Occipital lobe (tissue), 2 donors: Measurements from ENCODE around the gene SMC4. TPM values are rescaled to one million over a fixed set of nuclear protein-coding genes. Genes with fewer than 3 reads are reported as not detected.
A peak's percentile ranks its signal among the peaks of the same experiment; 100 is the strongest.

Experiments used
- DNase-seq: peaks from one replicate; lab custom pipeline; 2025; lab: John Stamatoyannopoulos, UW
- total RNA-seq: library from RNA; depleted of rRNA; stranded (reverse); fragments of >200 nt; gene quantifications from one replicate; pipeline ENCODE4 v1.2.3, GENCODE V29; 2014

The SMC4 gene
- total RNA-seq, 1 donor from 2014 or later, result 52.4 TPM

DNA sequence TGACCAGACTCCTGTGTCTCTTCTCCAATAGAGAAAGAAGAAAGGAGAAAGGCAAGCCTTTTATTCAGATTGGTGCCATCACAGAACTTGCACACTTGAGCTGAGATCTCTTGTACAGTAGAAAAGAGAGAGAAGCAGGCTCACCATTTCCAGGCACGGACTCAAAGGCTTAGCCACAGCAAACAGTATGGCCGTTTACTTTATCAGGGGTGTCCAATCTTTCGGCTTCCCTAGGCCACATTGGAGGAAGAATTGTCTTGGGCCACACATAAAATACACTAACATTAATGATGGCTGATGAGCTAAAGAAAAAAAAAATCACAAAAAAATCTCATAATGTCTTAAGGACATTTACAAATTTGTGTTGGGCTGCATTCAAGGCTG, 5.4 kb upstream of the SMC4 start:
- DNase-seq, result no peak

DNA sequence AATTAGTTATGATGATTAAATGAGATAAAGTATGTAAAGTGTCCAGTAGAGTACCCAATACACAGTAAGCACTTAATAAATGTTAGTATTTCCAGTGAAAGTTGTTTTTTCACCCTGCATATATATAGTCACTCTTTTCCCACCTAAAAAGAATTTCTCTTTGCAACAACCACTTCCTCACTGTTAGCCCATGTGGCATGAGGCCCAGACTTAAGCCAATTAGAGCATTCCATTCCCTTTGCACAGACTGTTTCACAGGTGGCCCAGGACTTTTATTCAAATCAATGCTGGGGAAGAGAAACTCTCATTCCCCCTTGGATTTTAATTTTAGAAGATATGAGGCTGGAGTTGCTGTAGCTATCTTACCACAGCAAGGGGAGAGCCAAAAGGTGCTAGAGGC, 4.2 kb upstream of the SMC4 start:
- no peak for DNase-seq

DNA sequence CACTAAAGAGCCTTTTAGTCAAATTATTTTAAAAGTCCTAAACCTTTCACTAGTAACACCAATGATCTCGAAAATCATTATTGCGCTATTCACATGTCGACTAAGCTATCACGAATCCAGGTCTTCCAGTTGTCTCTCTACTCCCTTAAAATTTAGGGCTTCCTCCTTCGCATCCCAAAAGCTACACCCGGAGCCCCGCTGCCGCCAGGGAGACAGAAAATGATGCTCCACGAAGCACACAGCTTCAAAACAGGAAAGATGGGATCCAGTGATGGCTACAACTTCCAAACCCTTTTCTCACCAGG, 678 bp upstream of the SMC4 start:
- DNase-seq, result no peak

DNA sequence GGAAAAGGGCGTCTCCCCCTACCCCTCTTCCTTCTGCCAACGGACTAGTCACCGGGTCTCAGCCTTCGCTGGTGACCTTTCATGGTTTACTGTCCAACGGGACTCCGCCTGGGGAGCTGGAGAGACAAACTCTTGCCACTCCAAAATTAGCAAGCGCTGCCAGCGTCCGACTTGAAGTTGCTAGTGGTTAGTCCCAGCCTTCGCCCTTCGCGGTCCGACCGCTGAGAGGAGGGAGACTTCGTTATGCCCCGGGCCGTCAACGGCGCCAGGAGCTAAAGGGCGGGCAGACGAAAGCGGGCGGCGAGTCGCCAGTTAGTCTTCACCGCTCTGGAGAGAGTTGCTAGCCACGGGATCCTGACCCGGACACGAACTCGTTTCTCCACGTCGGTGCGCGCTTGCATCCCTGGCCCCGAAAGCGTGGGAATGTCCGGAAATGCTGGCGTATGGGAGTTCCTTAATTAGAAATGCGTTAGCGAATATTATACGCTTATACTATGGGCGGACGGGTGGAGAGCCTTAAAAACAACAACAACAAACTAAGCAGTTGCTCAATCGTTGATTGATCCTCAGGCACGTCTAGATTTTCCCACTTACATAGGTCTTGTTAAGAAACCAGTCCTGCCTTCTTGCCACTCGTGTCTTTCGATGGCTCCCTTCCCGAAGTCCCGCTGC, 716 bp downstream of the SMC4 start:
- no peak for DNase-seq

DNA sequence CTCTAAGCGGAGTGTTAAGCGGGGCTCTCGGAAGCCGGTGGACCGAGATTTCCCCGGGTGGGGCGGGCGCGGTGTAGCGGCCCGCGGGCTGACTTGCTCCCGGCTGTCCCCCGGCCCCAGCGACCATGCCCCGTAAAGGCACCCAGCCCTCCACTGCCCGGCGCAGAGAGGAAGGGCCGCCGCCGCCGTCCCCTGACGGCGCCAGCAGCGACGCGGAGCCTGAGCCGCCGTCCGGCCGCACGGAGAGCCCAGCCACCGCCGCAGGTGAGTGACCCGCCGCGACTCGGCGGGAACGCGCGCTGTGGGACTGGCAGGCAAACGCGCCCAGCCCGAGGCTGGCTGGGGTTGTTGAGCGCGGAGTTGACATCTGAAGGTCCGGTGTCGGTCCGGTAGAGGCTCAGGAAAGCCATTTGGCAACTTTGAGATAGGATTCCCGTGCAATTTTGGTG, 1.3 kb downstream of the SMC4 start:
- no peak for DNase-seq

DNA sequence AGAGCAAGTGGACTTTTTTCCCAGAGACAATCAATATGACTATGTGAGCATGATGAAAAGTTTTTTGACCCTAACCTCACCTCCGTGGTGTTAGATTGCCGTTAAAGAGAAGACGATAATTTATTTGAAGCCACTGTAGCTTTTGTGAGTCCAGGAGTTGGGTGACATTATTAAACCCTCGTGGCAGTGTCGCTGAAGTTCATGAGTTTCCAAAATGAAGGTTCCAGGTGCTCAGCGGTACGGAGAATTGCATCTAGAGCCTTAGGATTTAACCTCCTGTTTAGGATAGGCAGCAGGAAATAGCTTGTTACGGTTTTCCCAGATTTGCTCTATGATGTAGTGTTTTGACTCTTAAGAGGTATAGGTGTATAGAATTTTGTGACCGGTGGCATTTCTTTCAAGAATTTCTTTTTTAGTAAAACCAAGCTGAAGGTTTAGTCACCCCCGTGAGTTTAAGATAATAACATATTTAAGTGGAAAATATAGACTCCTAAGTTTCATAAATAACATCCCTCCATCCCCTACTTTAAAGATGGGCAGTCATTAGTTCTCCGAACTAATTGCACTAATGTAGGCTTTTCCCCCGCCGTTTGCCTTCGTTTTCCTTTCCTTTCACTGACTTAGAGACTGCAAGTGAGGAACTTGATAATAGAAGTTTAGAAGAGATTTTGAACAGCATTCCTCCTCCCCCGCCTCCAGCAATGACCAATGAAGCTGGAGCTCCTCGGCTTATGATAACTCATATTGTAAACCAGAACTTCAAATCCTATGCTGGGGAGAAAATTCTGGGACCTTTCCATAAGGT, 2.0 kb downstream of the SMC4 start:
- no peak for DNase-seq

DNA sequence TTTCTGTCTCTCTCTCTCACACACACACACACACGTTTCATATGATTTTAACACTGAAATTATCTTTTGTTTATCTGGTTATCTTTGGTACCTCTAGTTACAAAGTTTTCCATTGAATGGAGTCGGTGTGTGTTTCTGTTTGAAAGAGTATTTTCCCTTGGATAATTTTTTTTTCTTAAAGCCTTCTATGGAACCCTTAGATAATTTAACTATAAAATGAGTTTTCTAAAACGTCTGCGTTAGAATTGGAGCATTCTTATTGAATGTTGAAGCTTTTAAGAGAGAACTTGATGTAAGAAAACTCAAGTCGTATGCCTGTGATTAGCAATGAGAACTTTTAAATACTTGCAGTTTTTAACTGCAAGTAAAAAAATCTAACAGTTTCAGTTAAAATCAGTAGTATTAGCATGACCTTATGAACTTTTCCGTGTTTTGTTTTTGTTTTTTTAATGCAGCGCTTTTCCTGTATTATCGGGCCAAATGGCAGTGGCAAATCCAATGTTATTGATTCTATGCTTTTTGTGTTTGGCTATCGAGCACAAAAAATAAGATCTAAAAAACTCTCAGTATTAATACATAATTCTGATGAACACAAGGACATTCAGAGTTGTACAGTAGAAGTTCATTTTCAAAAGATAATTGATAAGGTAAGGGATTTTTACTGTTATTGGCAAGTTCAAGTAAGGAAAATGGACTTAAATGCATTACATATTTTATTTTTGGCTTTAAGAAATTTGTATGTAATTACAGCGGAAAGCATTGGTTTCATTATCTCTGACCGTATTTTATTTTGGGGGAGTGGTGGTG, 3.0 kb downstream of the SMC4 start:
- DNase-seq, result no peak

DNA sequence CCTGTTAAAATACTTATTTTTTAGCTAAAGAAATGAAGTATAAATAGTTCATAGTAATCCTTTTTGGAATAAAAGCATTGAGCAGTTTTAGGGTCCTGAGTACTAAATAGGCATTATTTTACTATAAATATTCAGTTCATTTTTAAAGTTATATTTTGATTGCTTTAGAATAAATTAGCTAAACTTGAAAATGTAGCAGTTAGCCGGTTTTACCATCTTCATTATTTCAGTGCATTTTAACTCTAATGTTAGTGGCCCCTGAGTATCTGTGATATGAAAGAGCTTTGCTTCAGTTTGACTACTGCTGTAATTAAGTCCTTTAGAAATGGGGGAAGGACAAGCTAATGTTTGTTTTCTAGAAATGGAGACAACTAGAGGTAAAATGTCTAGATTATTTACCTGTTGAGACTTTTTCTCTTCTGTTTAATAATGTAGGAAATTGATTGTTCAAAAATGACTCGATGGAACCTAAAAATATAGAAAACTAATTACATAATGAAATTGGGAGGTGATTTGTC, 3.6 kb downstream of the SMC4 start:
- no peak for DNase-seq

DNA sequence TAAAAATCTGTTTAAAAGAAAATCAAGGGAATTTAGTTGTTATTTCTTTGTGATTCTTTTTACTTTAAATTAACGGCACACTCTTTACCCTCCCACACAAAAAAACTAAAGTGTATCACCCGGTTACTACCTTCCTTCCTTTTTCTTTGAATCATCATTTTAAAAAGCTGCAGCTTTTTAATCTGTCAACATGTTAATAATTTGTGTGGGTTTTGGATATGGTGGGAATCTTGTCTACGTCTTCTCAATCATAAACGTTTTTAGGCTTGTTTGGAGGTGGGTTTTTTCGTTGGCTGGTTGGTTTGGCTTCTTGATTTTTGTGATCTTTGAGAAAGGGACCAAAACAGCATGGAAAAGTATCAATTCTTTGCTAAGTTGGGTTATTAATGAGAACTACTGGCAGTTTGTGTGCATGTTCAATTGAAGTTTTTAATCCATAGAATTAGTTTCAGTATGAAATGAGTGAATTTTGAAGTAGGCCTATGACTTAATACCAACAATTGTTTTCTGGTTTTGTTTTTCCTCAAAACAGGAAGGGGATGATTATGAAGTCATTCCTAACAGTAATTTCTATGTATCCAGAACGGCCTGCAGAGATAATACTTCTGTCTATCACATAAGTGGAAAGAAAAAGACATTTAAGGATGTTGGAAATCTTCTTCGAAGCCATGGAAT, 4.5 kb downstream of the SMC4 start:
- DNase-seq, result no peak

DNA sequence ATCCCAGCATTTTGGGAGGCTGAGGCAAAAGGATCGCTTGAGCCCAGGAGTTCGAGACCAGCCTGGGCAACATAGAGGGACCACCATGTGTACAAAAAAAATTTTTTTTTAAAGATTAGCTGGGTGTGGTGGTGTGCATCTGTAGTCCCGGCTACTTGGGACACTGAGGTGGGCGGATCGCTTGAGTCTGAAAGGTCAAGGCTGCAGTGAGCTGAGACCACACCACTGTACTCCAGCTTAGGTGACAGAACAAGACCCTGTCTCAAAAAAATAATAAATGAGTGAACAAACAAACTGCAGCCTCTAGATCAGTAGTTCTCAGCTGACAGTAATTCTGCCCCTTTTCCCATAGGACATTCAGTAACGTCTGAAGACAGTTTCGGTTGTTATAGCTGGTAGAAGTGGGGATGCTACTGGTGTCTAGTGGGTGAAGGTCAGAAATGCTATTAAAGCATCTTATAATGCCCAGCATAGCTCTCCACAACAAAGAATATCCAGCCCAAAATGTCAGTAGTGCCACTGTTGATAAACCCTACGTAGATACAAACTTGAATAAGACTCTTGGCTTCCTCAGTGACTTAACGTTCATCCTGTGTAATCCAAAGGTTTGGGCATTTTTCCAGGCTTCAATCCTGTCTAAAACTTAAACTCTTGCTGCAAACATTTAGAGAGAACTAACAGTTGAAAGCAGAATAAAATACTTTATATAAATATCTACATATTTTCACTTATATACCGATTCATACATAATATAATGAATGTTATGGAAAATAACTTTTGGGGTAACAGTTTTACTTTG, 10.6 kb downstream of the SMC4 start:
- DNase-seq, result no peak

DNA sequence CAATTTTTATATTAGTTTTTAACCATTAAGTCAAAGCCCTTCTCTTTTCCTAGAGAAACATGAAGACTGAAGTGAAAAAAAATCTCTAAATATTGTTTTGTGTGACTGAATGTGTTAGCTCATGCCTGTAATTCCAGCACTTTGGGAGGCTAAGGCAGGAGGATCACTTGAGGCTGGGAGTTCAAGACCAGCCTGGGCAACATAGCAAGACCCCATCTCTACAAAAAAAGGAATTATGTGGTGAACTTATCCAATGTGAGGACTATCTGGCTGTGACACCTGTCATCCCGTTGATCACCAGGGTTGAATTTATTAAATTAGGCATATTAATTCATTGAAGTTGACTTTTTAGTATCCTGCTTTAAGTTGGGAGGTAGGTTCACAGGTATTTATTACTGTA, 13.0 kb downstream of the SMC4 start:
- no peak for DNase-seq

DNA sequence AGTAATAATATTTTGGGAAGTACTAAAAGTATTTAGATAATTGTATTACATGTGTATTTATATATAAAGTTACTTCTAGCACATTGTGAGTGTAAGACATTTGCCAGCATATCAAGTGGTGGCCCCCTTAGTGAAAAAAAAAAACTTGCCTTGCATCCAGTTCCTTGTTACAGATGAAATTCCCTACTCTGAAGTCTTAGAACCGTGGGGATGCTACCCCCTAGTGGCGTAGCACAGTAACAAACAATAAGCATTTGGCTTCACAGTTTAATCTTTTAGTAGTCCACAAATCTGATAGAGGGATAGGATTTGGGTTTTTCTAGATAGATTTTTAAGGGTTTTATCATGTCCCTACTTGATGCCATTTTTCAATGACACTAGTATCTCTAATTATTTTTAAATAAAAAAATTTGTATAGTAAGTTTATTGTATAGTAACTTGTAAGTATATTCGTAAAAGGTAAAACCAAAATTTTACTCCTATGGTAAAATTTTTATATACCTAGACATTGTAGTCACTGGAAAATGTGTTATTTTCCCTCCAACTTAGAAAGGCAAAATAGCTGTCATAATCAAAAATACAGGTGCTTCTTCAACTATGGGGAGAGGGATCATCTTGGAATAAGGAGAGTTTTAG, 14.3 kb downstream of the SMC4 start:
- peak; percentile 35 for DNase-seq

DNA sequence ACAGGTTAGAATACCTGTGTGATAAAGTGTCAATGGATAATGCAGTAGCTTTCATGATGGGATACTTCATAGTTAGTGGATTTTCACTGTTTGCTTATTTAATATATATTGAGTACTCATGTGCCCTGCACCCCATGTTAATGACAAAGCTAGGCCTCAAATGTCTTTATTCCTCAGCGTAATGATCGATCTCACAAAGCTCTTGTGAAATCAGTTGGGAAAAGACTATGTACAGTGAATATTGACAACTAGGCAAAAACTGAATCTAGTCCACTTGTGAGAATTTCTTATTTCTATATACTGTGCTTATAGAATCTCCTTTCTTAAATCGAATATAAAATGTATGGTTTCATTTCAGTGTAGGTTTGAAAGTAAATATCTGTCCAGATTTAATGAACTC, 17.9 kb downstream of the SMC4 start:
- no peak for DNase-seq

DNA sequence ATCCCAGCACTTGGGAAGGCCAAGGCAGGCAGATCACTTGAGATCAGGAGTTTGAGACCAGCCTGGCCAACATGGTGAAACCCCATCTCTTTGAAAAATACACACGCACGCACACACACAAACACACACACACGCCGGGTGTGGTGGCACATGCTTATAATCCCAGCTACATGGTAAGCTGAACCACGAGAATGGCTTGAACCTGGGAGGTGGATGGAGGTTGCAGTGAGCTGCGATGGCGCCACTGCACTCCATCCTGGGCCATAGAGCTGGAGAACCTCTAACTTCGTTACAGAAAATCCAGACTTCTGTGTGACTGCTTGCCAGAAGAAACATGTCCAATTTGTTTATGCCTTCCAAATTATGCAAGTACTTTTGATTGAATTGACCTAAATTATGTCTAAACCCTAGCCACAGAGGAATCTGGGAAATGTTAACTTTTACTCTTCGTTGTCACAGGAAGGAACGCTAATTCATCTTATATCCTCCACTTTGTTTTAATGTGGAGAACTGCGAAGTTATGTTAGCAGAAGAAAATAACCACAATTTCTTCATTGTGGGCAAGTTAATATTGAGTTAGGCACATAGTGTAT, 28.5 kb downstream of the SMC4 start:
- DNase-seq, result no peak

DNA sequence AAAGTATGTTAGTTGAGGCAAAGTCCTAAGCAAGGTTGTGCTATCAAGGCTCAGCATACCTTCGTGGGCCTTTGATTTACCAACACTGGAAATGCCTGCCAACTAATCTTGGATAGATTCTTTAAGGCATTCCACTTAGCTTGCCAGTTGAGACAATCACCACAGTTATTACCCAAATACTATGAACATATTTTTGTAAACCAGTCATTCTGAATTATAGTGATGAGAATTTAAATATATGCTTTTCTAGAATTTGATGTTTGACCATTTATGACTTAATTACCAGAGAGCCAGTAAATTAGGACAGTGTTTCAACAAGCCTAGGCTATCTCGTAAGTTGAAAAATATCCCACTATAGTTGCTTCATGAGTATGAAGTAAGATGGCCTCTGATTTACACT, 34.6 kb downstream of the SMC4 start:
- DNase-seq, result no peak

DNA sequence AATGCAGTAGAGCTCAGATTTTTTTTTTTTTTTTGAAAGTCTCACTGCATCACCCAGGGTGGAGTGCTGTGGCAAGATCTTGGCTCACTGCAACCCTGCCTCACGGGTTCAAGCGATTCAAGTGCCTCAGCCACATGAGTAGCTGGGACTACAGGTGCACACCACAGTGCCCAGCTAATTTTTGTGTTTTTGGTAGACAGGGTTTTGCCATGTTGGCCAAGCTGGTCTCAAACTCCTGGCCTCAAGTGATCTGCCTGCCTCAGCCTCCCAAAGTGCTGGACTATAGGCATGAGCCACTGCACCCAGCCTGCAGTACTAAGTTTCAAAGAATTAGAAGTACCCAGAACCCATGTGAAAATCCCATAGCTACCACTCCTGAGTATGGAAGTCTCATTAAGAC, 35.6 kb downstream of the SMC4 start:
- no peak for DNase-seq

DNA sequence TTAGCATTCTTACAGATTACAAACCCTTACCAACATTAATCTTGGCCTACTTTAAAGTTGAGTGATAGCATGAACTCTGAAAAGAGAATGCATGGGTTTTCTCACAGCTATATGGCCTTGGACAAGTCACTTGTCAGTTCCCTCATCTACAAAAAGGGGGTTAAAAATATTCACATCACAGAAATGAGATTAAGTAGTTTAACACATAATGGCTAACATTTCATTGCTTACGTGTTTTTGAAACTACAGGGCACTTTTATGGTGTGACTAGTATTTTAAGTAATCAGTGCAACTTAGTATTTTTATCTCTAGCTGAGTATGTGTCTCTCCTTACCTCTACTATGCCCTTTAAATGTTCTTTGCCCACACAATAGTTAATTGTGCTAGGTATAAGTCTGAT, 36.3 kb downstream of the SMC4 start:
- no peak for DNase-seq

DNA sequence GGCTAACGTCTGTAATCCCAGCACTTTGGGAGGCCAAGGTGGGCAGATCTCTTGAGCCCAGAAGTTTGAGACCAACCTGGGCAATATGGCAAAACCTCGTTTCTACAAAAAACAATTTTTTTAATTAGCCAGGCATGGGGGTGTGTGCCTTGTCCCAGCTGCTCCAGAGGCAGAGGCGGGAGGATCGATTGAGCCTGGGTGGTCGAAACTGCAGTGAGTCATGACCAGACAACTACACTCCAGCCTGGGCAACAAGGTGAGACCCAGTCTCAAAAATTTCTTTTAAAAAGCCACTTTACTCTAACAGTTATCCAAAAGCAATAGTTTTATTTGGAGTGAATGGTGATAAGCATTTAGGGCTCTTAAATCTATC, 37.6 kb downstream of the SMC4 start:
- no peak for DNase-seq

DNA sequence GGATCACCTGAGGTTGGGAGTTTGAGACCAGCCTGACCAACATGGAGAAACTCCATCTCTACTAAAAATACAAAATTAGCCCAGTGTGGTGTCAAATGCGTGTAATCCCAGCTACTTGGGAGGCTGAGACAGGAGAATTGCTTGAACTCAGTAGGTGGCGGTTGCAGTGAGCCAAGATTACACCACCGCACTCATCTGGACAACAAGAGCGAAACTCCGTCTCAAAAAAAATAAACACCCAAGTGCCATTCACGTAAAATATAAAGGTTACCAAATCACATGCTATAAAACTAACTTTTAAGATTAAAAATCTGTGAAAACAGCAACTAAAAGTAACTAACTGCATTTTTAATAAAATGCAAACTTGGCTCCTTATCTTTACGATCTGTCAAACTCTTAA, 41.2 kb downstream of the SMC4 start:
- no peak for DNase-seq

DNA sequence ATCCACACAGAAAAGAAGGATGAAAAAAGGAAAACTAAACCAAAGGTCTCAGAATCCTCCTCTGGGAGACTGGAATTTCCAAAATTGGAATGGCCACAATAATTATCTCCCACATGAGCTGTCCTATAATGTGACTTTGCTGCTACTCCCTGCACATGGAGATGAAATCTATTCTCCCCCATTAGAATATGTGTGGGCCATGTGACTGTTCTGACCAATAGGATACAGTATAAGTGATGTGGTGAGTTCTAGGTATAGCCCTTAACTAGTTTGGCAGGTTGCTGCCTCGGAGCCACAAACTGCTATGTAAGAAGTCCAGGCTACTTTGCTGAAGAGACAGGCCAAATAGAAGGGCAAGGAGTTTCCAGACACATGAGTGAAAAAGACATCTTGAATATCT, 45.0 kb downstream of the SMC4 start:
- no peak for DNase-seq
